ENCODE measurements around the gene RNF175. TPM values are rescaled to one million over a fixed set of nuclear protein-coding genes. Genes with fewer than 3 reads are reported as not detected.
A peak's percentile ranks its signal among the peaks of the same experiment; 100 is the strongest.

RNF175 gene
- total RNA-seq, 1 donor from 2014 or later: 26.6 TPM

- Mint-ChIP-seq H3K4me3 (peak within 1 kb of the TSS; percentile 88), H3K4me1 (peaks cover 13% of the 10 kb centered on the region), H3K27ac (ENCODE audit: unreplicated experiment) (no peak within 1 kb of the TSS), H3K36me3 (ENCODE audit: low read depth) (peaks cover 14% of the 10 kb centered on the region), H3K9me3 (peaks cover 6% of the 10 kb centered on the region), H3K27me3 (ENCODE audit: low read depth) (peaks cover 46% of the 10 kb centered on the region)
- DNase-seq (ENCODE audit: low read depth, low spot score): peak; percentile 23
- no peak for TF ChIP-seq CTCF (conservative IDR thresholded peaks at IDR 0.05)
These were observed 75.4 kb downstream of the RNF175 start, which contains the start of gene TLR2 for GRCh38 chr4:153684182-153684970. TSS of gene TLR2 (plus strand) at chr4:153684280. CDS start at chr4:153702908, 18,628 bp downstream.

- peaks cover 9% of the 10 kb centered on the region for H3K36me3 Mint-ChIP-seq (ENCODE audit: low read depth)
- H3K4me3 Mint-ChIP-seq: peak overlapping the region; percentile 67
- peak; percentile 21 for DNase-seq (ENCODE audit: low read depth, low spot score)
- H3K9me3 Mint-ChIP-seq: peaks cover 3% of the 10 kb centered on the region
- no peak for TF ChIP-seq CTCF (conservative IDR thresholded peaks at IDR 0.05)
- H3K4me1 Mint-ChIP-seq: peaks cover 13% of the 10 kb centered on the region
- H3K27ac Mint-ChIP-seq (ENCODE audit: unreplicated experiment): no peak overlapping the region
- H3K27me3 Mint-ChIP-seq (ENCODE audit: low read depth): peaks cover 48% of the 10 kb centered on the region
These were observed 76.1 kb downstream of the RNF175 start for GRCh38 chr4:153683763-153684181.

GRCh38 chr4:153679486-153679885 lies 80.3 kb downstream of the RNF175 start:
- Mint-ChIP-seq H3K9me3 (peaks cover 6% of the 10 kb centered on the region), H3K36me3 (ENCODE audit: low read depth) (peaks cover 4% of the 10 kb centered on the region), H3K27me3 (ENCODE audit: low read depth) (peaks cover 32% of the 10 kb centered on the region), H3K4me1 (peaks cover 7% of the 10 kb centered on the region), H3K4me3 (no peak overlapping the region), H3K27ac (ENCODE audit: unreplicated experiment) (no peak overlapping the region)
- no peak for TF ChIP-seq CTCF (conservative IDR thresholded peaks at IDR 0.05)
- DNase-seq (ENCODE audit: low read depth, low spot score): no peak

GRCh38 chr4:153676984-153677383 lies 82.8 kb downstream of the RNF175 start:
- TF ChIP-seq CTCF (conservative IDR thresholded peaks at IDR 0.05): no peak
- Mint-ChIP-seq H3K9me3 (peaks cover 11% of the 10 kb centered on the region), H3K27ac (ENCODE audit: unreplicated experiment) (no peak overlapping the region), H3K4me3 (no peak overlapping the region), H3K27me3 (ENCODE audit: low read depth) (peaks cover 10% of the 10 kb centered on the region), H3K4me1 (no peaks in the 10 kb centered on the region), H3K36me3 (ENCODE audit: low read depth) (peaks cover 4% of the 10 kb centered on the region)
- no peak for DNase-seq (ENCODE audit: low read depth, low spot score)

- Mint-ChIP-seq H3K4me3 (no peak overlapping the region), H3K36me3 (ENCODE audit: low read depth) (peaks cover 8% of the 10 kb centered on the region), H3K9me3 (peaks cover 16% of the 10 kb centered on the region), H3K27ac (ENCODE audit: unreplicated experiment) (no peak overlapping the region), H3K4me1 (no peaks in the 10 kb centered on the region), H3K27me3 (ENCODE audit: low read depth) (peaks cover 5% of the 10 kb centered on the region)
- DNase-seq (ENCODE audit: low read depth, low spot score): no peak
- no peak for TF ChIP-seq CTCF (conservative IDR thresholded peaks at IDR 0.05)
These were observed 83.3 kb downstream of the RNF175 start for GRCh38 chr4:153676486-153676885.

Measured in neural crest cell (in vitro differentiated cells).